GM12874 (cell line): ENCODE measurements around the gene SLC38A1.

Experiments used
- TF ChIP-seq, protein P1 (sequence below): IDR thresholded peaks from 2 replicates; pipeline ENCODE4 v1.5.1; 2011; ENCODE audit warnings: low read depth, mild to moderate bottlenecking, control low read depth, low read length, moderate library complexity; ENCODE audit not compliant: insufficient read depth

SLC38A1 gene

GRCh38 chr12:46267575-46267824 lies 1.3 kb downstream of the SLC38A1 start:
- TF ChIP-seq, protein P1, sequence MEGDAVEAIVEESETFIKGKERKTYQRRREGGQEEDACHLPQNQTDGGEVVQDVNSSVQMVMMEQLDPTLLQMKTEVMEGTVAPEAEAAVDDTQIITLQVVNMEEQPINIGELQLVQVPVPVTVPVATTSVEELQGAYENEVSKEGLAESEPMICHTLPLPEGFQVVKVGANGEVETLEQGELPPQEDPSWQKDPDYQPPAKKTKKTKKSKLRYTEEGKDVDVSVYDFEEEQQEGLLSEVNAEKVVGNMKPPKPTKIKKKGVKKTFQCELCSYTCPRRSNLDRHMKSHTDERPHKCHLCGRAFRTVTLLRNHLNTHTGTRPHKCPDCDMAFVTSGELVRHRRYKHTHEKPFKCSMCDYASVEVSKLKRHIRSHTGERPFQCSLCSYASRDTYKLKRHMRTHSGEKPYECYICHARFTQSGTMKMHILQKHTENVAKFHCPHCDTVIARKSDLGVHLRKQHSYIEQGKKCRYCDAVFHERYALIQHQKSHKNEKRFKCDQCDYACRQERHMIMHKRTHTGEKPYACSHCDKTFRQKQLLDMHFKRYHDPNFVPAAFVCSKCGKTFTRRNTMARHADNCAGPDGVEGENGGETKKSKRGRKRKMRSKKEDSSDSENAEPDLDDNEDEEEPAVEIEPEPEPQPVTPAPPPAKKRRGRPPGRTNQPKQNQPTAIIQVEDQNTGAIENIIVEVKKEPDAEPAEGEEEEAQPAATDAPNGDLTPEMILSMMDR: no peak

- TF ChIP-seq, protein P1: no peak
Measured at GRCh38 chr12:46266869-46267574, 1.8 kb downstream of the SLC38A1 start.

DNA sequence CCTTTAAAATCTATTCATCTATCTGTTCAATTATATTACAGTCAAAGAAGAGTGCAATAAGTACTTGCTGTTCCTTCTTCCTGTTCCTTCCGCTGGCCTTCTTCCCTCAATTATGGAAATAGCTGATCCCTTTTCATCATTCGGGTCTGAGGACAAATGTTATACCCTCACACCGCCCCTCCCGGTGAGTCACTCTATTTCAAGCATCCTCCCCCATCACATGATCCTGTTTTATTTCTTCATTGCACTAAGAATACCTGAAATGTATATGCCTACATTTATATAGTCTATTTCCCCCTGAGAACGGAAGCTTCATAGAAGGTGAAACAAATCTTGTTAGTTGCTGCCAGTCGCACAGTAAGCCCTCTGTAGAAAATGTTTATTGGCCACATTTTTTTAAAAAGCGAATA lies 2.5 kb downstream of the SLC38A1 start:
- TF ChIP-seq, protein P1: peak; percentile 3; the same call in 1 of the 2 replicates

- TF ChIP-seq, protein P1: no peak
Measured at GRCh38 chr12:46265734-46266133, 3.1 kb downstream of the SLC38A1 start.

- TF ChIP-seq, protein P1: no peak
Measured at GRCh38 chr12:46265102-46265501, 3.7 kb downstream of the SLC38A1 start.

DNA sequence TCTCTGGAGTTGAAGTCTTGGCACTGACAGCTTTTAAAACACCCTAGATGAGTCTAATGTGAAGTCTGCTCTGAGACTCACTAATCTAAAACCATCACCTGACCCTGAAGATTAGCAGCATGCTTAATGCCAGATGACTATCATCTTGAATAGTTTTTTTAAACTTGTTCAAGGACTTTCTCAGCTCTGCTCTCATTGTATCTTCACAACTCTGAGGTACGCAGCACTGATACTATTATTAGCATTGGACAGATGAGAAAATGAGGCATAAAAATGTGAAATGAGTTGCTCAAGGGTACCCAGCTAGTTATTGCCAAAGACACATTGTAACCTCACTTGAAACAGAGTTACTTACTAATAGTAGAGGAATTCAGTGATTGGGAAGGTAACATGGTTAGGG lies 4.8 kb downstream of the SLC38A1 start:
- TF ChIP-seq, protein P1: no peak

GRCh38 chr12:46263140-46264016 lies 5.5 kb downstream of the SLC38A1 start:
- TF ChIP-seq, protein P1: no peak
